ENCODE measurements around the gene HTATSF1.

The HTATSF1 gene

GRCh38 chrX:136497556-136498052 is at the start of gene HTATSF1:
Gene HTATSF1 (plus strand): TSS chrX:136497592. CDS start chrX:136497685, 93 bp downstream.
- no peak for DNase-seq

- DNase-seq, result no peak
Measured at GRCh38 chrX:136447968-136448367, 49.4 kb upstream of the HTATSF1 start.

GRCh38 chrX:136450050-136450830 is 47.2 kb upstream of the HTATSF1 start:
- no peak for DNase-seq

- DNase-seq, result no peak
Measured at GRCh38 chrX:136452614-136453013, 44.8 kb upstream of the HTATSF1 start.

GRCh38 chrX:136453114-136453513 is 44.3 kb upstream of the HTATSF1 start:
- no peak for DNase-seq

- DNase-seq, result no peak
Measured at GRCh38 chrX:136453771-136454170, 43.6 kb upstream of the HTATSF1 start.

- DNase-seq, result no peak
Measured at GRCh38 chrX:136456133-136456532, 41.3 kb upstream of the HTATSF1 start.

- no peak for DNase-seq
Measured at GRCh38 chrX:136457303-136457917, 40.0 kb upstream of the HTATSF1 start.

- no peak for DNase-seq
Measured at GRCh38 chrX:136464589-136464988, 32.8 kb upstream of the HTATSF1 start.

GRCh38 chrX:136467303-136467702 is 30.1 kb upstream of the HTATSF1 start:
- DNase-seq, result no peak

GRCh38 chrX:136468391-136469103 is 28.8 kb upstream of the HTATSF1 start:
- DNase-seq, result no peak

GRCh38 chrX:136473663-136474062 is 23.7 kb upstream of the HTATSF1 start:
- no peak for DNase-seq

- DNase-seq, result no peak
Measured at GRCh38 chrX:136475236-136475635, 22.2 kb upstream of the HTATSF1 start.

- no peak for DNase-seq
Measured at GRCh38 chrX:136476501-136476900, 20.9 kb upstream of the HTATSF1 start.

- no peak for DNase-seq
Measured at GRCh38 chrX:136477026-136477425, 20.4 kb upstream of the HTATSF1 start.

GRCh38 chrX:136480383-136480782 is 17.0 kb upstream of the HTATSF1 start:
- DNase-seq, result no peak

- no peak for DNase-seq
Measured at GRCh38 chrX:136487647-136488046, 9.7 kb upstream of the HTATSF1 start, which contains the start of gene BRS3. Gene BRS3 (plus strand): TSS chrX:136487947. CDS start chrX:136488115, 168 bp downstream.

GRCh38 chrX:136488706-136489105 is 8.7 kb upstream of the HTATSF1 start:
- DNase-seq, result no peak

GRCh38 chrX:136491832-136492231 is 5.6 kb upstream of the HTATSF1 start:
- DNase-seq, result no peak

- DNase-seq, result no peak
Measured at GRCh38 chrX:136493011-136493410, 4.4 kb upstream of the HTATSF1 start.

- no peak for DNase-seq
Measured at GRCh38 chrX:136495043-136495442, 2.3 kb upstream of the HTATSF1 start.

GRCh38 chrX:136496186-136496763 is 1.1 kb upstream of the HTATSF1 start:
- DNase-seq, result no peak
